Peyer's patch (tissue), 4 donors: ENCODE measurements around the gene COLEC11.

ENCODE experiments used
- CTCF ChIP-seq, 6 experiments: fragments of 450-650 bp in 4 of 6; fragments of 200-600 bp in 2 of 6; sonication (generic) in 1 of 6; IDR thresholded peaks; one replicate each; pipeline ENCODE4 v1.5.1; 2017 to 2019; ENCODE audit warnings: antibody characterized with exemption in 6 of 6, mild to moderate bottlenecking in 3 of 6, moderate library complexity in 1 of 6
- POLR2A ChIP-seq, 2 donors: fragments of 450-650 bp; IDR thresholded peaks; one replicate each; pipeline ENCODE4 v1.5.1; 2017; ENCODE audit warnings: antibody characterized with exemption in 2 of 2, mild to moderate bottlenecking in 2 of 2, moderate library complexity in 2 of 2

GRCh38 chr2:3675687-3676086 lies 80.8 kb downstream of the COLEC11 start:
- TF ChIP-seq CTCF (IDR thresholded peaks at IDR 0.05) (no peak), POLR2A (IDR thresholded peaks at IDR 0.05) (no peak)
